Measurements from ENCODE around the gene EXD3.

DNA sequence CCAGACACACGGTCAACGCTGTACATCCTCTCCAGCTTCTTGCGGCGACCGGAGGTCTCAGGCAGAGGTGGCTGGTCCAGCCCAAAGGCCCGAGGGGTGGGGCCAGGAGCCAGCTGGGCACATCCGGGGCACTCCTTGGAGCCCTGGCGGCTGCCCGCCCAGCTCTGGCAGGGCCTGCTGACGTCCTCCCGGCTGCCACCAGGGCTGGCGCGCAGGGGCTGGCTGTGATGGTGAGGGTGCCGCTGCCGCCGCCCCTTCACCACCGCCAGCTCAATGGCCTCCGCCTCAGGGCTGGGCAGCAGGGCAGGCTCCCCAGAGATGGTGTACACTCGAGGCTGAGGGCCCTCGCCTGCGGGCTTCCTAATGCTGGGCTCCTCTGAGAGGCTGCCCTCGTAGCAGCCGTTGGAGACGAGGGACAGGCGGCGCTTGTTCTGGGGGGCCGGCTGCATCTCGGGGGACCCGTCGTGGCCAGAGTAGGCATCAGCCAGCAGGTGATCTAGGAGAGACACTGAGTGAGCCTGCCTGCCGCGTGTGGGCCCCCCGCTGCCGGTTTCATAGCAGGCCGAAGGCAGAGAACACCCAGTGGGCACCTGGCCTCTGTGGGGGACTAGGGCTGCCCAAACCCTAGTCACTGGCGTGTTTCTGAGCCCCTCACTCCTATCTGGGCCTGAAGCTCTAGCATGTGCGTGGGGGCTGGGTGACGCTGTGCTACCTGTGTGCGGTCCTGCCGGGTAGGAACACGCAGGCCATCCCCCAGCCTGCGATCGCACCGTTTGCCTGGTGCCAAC, 34.6 kb upstream of the EXD3 start:
- TF ChIP-seq, protein P1, sequence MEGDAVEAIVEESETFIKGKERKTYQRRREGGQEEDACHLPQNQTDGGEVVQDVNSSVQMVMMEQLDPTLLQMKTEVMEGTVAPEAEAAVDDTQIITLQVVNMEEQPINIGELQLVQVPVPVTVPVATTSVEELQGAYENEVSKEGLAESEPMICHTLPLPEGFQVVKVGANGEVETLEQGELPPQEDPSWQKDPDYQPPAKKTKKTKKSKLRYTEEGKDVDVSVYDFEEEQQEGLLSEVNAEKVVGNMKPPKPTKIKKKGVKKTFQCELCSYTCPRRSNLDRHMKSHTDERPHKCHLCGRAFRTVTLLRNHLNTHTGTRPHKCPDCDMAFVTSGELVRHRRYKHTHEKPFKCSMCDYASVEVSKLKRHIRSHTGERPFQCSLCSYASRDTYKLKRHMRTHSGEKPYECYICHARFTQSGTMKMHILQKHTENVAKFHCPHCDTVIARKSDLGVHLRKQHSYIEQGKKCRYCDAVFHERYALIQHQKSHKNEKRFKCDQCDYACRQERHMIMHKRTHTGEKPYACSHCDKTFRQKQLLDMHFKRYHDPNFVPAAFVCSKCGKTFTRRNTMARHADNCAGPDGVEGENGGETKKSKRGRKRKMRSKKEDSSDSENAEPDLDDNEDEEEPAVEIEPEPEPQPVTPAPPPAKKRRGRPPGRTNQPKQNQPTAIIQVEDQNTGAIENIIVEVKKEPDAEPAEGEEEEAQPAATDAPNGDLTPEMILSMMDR (IDR thresholded peaks at IDR 0.05) = no peak
- TF ChIP-seq POLR2A (IDR thresholded peaks at IDR 0.05) = no peak
